ENCODE data around the gene HIF3A. TPM values are rescaled to one million over a fixed set of nuclear protein-coding genes. Genes with fewer than 3 reads are reported as not detected.

Gene HIF3A
- total RNA-seq, 2 experiments from 2014 or later, result not detected

GRCh38 chr19:46295401-46296201, 1.2 kb upstream of the HIF3A start:
- no peaks in the 10 kb centered on the region for H3K9me3 Mint-ChIP-seq
- DNase-seq, result no peak
- no peak for TF ChIP-seq CTCF (IDR thresholded peaks at IDR 0.05)
- POLR2A ChIA-PET, result interaction anchor here (0.6 kb wide), 1 partner anchor 1340 kb away, joined by 4 read pairs; no protein-coding TSS in a partner anchor
- no peak overlapping the region for H3K4me3 Mint-ChIP-seq
- H3K4me1 Mint-ChIP-seq (ENCODE audit: low read depth), result peaks cover 3% of the 10 kb centered on the region
- intact Hi-C loops (cut with micrococcal nuclease), result no loop called here
- CTCF ChIA-PET, result interaction anchor here (1.0 kb wide), 1 partner anchor 15 kb away, joined by 4 read pairs; no protein-coding TSS in a partner anchor
- H3K36me3 Mint-ChIP-seq (ENCODE audit: low read depth), result no peaks in the 10 kb centered on the region
- no peak for ATAC-seq
- H3K27ac Mint-ChIP-seq, result no peak overlapping the region
- H3K27me3 Mint-ChIP-seq, result peaks cover 26% of the 10 kb centered on the region

GRCh38 chr19:46296202-46296480, 701 bp upstream of the HIF3A start:
- H3K4me1 Mint-ChIP-seq (ENCODE audit: low read depth), result peaks cover 3% of the 10 kb centered on the region
- H3K9me3 Mint-ChIP-seq, result no peaks in the 10 kb centered on the region
- peaks cover 26% of the 10 kb centered on the region for H3K27me3 Mint-ChIP-seq
- no peak overlapping the region for H3K4me3 Mint-ChIP-seq
- DNase-seq (no peak), ATAC-seq (no peak)
- POLR2A ChIA-PET, result interaction anchor here (0.6 kb wide), 1 partner anchor 1340 kb away, joined by 4 read pairs; no protein-coding TSS in a partner anchor
- no peak overlapping the region for H3K27ac Mint-ChIP-seq
- CTCF ChIA-PET, result no interaction called here
- intact Hi-C loops (cut with micrococcal nuclease), result no loop called here
- TF ChIP-seq CTCF (IDR thresholded peaks at IDR 0.05), result no peak
- H3K36me3 Mint-ChIP-seq (ENCODE audit: low read depth), result no peaks in the 10 kb centered on the region

DNA sequence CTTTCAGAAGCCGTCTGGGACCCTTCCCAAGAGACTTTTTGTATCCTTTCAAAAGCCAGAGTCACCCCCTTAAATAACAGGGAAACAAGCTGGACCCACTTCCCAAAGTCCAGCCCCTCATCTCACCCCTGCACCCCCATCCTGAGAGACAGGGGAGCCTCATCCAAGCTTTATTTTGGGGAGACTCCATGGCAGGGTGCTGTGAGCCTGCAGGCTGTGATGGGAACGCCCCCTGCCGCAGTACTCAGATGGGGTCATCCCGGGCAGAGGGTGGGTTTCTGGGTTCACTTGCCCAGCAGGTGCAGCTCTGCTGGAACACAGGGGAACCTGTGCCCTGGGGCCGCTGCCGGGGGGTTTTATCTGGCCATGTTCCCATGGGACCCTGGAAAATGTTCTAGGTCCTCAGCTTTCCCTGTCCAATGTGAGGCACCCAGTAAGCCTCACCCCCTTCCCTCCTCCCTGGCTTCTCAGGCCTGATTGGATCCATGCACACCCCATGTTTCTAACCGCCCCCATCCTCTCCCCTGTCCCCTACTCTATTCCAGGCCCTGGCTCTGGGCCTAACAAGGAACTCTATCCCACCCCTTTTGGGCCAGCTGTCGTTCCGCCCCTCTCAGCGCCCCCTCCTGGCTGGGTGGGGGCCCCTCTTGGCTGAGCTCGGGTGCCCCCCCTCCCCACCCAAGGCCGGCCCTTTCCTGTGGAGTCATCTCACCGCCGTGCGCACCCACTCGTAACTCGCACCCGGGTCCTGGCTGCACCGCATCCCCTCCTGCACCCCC, 1.0 kb downstream of the HIF3A start:
- ChIA-PET POLR2A (interaction anchor here (0.6 kb wide), 1 partner anchor 48 kb away, joined by 3 read pairs; no protein-coding TSS in a partner anchor), CTCF (interaction anchor here (1.2 to 1.7 kb wide), 2 partner anchors 17 to 35 kb away, joined by 4 to 7 read pairs; no protein-coding TSS in a partner anchor)
- H3K27me3 Mint-ChIP-seq, result peaks cover 26% of the 10 kb centered on the region
- no peaks in the 10 kb centered on the region for H3K36me3 Mint-ChIP-seq (ENCODE audit: low read depth)
- DNase-seq (no peak), ATAC-seq (no peak)
- no peak overlapping the region for H3K27ac Mint-ChIP-seq
- H3K4me1 Mint-ChIP-seq (ENCODE audit: low read depth), result peaks cover 3% of the 10 kb centered on the region
- H3K4me3 Mint-ChIP-seq, result no peak overlapping the region
- no peaks in the 10 kb centered on the region for H3K9me3 Mint-ChIP-seq
- no peak for TF ChIP-seq CTCF (IDR thresholded peaks at IDR 0.05)
- intact Hi-C loops (cut with micrococcal nuclease), result no loop called here

DNA sequence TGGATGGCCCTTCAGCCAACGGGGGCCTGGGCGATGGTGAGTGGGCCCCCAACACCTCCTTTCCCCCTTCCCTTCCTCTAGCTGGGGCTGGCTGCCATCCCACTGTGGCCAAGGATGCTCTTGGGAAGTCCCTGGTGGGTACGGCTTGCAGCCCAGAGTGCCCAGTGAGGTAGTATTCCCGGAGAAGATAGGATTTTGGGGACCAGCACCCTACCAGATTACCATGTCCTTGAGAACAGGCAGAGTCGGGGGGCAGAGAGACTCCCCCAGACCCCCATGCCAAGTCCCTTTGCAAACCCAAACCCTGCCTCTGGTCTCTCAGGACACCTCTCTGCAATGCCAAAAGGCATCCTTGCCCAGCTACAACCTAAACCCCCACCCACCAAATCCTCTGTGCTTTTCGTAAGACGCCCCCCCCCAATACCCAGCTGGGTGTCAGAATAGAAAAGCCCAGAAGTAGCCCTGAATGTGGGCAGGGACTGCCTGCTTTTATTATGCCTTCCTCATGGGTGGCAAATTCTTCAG, 1.7 kb downstream of the HIF3A start:
- no peak for ATAC-seq
- CTCF ChIA-PET, result interaction anchor here (1.7 kb wide), 1 partner anchor 18 kb away, joined by 7 read pairs; no protein-coding TSS in a partner anchor
- DNase-seq, result no peak
- H3K4me1 Mint-ChIP-seq (ENCODE audit: low read depth), result peaks cover 3% of the 10 kb centered on the region
- H3K27me3 Mint-ChIP-seq, result peaks cover 26% of the 10 kb centered on the region
- intact Hi-C loops (cut with micrococcal nuclease), result no loop called here
- POLR2A ChIA-PET, result interaction anchor here (0.6 kb wide), 1 partner anchor 48 kb away, joined by 3 read pairs; no protein-coding TSS in a partner anchor
- H3K9me3 Mint-ChIP-seq, result no peaks in the 10 kb centered on the region
- TF ChIP-seq CTCF (IDR thresholded peaks at IDR 0.05), result no peak
- no peak overlapping the region for H3K4me3 Mint-ChIP-seq
- H3K27ac Mint-ChIP-seq, result no peak overlapping the region
- H3K36me3 Mint-ChIP-seq (ENCODE audit: low read depth), result no peaks in the 10 kb centered on the region
